Stomach (tissue), 4 donors: ENCODE results near the gene PCF11.

Experiments used
- POLR2A ChIP-seq, 4 donors: fragments of 450-650 bp; IDR thresholded peaks; one replicate each; pipeline ENCODE4 v1.6.1; 2016; ENCODE audit warnings: antibody characterized with exemption in 4 of 4, control low read depth in 2 of 4, mild to moderate bottlenecking in 1 of 4, moderate library complexity in 1 of 4
- POLR2AphosphoS5 ChIP-seq, 3 donors: sonication (generic); formaldehyde crosslinking; IDR thresholded peaks; one replicate each; pipeline ENCODE4 v1.6.1; 2016; ENCODE audit warnings: antibody characterized with exemption in 3 of 3
- TF ChIP-seq, protein P1 (sequence below), 7 experiments: fragments of 450-650 bp in 4 of 7; fragments of 200-600 bp in 3 of 7; sonication (generic) in 3 of 7; IDR thresholded peaks; one replicate each; pipeline ENCODE4 v1.5.1; 2016 to 2019; ENCODE audit warnings: antibody characterized with exemption in 7 of 7, control low read depth in 2 of 7, mild to moderate bottlenecking in 1 of 7

DNA sequence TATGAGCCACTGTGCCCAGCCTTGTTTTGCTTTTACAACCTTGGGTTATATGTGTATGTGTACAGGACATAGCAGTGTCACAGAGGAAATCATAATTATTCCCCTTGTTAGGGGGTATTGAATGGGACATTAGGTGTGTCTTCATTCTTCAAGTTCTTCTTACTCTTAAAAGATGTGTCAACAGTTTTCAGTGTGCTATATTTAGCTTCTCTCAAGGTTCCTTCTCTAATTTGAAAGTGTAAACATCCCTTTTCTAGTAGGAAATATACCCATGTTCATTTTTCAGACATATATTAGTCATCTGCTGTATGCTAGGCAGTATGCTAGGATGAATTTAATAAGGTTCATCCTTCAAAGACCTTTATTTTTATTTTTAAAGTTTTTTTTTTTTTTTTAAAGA lies 17.1 kb downstream of the PCF11 start:
- TF ChIP-seq POLR2A (IDR thresholded peaks at IDR 0.05): no peak
- no peak for TF ChIP-seq POLR2AphosphoS5 (IDR thresholded peaks at IDR 0.05)
- TF ChIP-seq, protein P1, sequence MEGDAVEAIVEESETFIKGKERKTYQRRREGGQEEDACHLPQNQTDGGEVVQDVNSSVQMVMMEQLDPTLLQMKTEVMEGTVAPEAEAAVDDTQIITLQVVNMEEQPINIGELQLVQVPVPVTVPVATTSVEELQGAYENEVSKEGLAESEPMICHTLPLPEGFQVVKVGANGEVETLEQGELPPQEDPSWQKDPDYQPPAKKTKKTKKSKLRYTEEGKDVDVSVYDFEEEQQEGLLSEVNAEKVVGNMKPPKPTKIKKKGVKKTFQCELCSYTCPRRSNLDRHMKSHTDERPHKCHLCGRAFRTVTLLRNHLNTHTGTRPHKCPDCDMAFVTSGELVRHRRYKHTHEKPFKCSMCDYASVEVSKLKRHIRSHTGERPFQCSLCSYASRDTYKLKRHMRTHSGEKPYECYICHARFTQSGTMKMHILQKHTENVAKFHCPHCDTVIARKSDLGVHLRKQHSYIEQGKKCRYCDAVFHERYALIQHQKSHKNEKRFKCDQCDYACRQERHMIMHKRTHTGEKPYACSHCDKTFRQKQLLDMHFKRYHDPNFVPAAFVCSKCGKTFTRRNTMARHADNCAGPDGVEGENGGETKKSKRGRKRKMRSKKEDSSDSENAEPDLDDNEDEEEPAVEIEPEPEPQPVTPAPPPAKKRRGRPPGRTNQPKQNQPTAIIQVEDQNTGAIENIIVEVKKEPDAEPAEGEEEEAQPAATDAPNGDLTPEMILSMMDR (IDR thresholded peaks at IDR 0.05): no peak
